ENCODE measurements around the gene RPL6.
A peak's percentile ranks its signal among the peaks of the same experiment; 100 is the strongest.
"Not testable (repeated sequence)": the region's sequence is repeated elsewhere in the genome, so short reads cannot be mapped to it uniquely, and the experiment has no call there.

Gene RPL6

DNA sequence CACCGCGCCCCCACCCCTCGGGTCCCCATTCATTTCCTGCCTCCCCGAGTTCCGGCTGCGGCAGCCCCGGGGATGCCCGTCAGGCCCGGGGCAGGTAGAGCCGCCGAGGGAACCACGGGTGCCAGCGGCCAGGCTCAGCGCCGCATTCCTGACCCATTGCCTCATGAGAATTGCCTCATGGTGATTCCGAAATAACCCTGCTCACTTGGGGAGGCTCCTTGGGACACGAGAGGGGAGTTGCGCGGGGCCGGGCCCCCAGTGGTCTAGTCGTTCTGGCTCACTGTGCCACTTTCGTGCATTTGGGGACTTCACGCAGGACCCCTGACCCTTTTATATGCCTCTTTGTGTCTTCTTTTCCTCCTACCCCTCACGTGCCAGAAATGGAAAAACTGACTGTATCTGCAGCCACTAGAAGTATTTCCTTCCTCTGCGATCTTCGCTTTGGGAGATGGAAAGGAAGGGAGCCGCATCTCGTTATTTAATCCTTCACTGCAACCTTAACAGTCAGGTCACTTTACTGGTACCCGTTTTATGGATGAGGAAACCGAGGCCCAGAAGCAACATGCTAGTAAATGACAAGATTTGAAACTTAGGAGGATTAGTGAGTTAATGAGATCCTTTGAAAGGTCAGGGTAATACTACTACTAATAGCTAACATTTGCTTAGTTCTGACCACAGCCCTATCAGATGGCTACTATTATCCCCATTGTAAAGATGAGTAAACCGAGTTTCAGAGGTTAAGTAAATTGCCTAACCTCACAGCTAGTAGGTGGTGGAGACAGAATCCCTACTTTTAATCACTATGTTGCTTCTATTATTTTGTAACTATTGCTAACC is 10.1 kb upstream of the RPL6 start:
- DNase-seq, result no peak

DNA sequence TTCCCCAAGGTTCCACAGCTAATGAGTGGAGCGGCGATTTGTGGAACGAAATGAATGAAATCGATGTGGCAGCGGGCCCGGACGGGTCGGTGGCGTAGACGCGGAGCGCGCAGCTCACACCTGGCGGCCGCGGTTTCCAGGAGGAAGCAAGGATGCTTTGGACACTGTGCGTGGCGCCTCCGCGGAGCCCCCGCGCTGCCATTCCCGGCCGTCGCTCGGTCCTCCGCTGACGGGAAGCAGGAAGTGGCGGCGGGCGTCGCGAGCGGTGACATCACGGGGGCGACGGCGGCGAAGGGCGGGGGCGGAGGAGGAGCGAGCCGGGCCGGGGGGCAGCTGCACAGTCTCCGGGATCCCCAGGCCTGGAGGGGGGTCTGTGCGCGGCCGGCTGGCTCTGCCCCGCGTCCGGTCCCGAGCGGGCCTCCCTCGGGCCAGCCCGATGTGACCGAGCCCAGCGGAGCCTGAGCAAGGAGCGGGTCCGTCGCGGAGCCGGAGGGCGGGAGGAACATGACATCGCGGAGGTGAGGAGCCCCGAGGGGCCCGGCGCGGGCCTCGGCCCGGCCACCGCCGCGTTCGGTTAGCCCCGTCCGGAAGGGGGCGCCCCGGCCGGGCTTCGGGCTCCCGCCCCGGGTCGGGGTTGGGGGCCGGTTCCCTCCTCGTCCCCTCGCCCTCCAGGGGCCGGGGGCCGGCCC is 9.3 kb upstream of the RPL6 start, which contains the start of gene PTPN11:
PTPN11 (plus strand) TSS at position 340 of the 689 bp plus-strand sequence; CDS start at position 505, 165 bp downstream.
- DNase-seq, result peak; percentile 91

DNA sequence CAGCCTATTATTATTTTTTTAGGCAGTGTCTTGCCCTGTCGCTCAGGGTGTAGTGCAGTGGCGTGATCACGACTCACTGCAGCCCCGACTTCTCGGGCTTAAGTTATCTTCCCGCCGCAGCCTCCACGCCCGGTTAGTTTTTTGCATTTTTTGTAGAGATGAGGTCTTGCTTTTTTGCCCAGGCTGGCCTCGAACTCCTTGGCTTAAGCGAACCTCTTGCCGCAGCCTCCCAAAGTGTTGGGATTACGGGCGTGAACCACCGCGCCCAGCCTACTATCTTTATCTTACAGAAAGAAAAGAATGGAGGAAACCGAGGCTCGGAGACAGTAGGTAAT is 8.8 kb upstream of the RPL6 start:
- no peak for DNase-seq

DNA sequence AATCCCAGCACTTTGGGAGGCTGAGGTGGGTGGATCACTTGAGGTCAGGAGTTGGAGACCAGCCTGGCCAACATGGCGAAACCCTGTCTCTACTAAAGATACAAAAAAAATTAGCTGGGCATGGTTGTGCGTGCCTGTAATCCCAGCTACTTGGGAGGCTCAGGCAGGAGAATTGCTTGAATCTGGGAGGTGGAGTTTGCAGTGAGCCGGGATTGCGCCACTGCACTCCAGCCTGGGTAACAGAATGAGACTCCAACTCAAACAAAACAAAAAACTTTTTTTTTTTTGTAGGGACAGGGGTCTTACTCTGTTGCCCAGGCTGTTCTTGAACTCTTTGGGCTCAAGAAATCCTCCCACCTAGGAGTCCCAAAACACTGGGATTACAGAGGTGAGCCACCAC is 6.1 kb upstream of the RPL6 start:
- not testable (repeated sequence) for DNase-seq

DNA sequence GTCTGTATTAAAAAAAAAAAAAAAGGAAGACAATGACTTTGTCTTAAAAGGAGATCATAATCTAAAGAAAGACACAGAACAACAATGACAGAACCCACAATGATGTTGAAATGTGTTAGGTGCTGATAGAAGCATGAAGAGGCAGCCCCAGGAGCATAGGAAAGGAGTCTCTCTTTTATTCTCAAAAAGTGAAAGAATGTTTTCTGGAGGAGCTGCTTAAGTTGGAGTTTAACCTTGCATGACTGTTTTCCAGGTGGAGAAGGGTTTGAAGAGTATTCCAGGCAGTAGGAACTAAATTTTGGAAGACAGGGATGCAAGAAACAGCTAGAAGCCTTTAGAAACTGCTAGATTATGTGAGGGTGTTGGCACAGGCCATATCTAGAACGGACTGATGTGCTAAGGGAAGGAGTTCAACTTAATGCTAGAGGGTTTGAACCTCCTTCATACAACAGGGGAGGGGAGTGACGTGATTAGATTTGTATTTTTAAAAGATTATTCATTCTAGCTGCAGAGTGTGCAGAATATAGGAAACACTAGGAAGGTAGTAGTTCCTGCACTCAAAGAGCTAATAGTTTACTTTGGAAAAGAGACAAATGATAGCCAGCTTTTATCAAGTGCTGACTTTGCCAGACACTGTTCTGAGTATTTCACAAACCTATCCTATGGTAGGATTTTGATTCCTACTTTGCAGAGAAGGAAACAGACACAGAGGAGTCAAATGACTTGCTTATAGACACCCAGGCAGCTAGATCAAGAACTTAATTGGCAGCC is 4.6 kb upstream of the RPL6 start:
- DNase-seq, result no peak

DNA sequence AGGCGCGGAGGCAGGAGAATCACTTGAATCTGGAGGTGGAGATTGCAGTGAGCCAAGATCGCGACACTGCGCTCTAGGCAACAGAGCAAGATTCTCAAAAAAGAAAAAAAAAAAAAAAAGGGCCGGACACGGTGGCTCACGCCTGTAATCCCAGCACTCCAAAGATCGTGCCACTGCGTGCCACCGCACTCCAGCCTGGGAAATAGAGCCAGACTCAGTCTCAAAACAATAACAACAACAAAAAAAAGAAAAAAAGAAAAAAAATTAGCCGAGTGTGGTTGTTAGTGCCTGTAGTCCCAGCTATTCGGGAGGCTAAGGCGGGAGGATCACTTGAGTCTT is 470 bp upstream of the RPL6 start:
- no peak for DNase-seq

DNA sequence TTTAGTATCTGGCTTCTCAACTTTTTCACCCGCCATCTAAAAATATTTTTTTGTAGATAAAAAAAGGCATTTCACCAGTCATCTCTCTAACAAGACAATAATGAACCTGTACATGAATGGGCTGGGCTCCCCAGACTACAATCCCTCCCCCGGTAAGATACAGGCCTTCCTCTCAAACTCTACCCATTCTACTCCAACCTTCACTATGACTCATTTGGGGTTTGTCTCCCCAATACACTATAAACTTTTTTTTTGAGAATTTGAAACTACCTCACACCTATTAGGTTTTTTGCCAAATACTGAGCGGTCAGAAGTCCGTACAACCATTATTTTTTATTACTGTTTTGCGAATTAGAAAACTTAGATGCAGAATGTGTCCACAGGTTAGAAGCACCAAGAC is 784 bp downstream of the RPL6 start:
- DNase-seq, result no peak

DNA sequence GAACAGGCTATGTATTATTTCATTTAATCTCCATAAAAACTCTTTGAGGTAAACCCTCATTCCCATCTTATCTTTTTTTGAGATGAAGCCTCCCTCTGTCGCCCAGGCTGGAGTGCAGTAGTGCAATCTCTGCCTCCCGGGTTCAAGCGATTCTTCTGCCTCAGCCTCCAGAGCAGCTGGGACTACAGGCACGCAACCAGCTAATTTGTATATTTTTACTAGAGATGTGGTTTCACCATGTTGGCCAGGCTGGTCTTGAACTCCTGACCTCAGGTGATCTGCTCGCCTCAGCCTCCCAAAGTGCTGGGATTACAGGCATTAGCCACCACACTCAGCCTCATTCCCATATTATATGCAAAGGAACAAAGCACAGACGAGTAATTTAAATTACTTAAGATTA is 1.7 kb downstream of the RPL6 start:
- not testable (repeated sequence) for DNase-seq

DNA sequence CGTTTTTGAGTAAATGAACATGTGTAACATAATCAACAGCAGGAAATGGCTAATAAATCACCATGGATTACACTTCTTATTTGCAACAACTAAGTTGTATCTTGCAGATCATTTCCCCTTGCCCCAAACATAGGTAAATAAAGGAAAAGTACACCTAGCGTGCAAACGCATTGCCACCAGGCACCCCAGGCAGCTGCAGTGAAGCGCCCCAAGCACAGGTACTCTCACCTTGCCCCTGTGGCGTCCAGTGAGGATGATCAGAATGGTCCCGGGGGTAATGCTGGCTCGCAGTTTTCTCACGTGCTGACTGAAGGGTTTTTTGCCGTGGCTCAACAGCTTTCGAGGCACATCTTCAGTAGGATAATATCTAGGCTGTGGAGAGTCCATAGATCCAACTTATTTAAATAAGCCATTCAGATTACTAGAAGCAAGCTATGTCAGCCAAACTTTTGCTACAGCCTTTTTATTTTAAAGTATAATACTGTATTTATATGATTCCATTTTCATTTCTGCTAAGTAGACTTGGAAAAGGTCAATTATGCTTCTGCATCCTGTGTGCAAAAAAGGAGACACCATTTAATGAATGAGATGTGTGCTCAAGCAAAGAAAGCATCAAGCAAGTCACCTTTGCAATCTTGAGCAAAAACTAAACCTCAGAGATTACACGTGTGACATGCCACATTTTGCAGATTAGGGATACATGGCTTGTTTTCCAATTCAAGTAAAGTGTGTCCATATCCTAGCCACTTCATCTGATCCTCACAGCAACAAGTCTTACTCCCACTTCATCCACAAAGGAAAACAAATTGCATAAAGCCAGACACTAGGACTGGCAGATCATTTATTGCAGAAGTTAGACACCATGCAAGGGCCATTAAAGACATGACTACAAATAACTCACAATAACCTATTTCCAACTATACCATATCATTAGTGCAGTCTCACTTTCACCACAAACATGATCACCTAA is 2.6 kb downstream of the RPL6 start:
- DNase-seq, result no peak

DNA sequence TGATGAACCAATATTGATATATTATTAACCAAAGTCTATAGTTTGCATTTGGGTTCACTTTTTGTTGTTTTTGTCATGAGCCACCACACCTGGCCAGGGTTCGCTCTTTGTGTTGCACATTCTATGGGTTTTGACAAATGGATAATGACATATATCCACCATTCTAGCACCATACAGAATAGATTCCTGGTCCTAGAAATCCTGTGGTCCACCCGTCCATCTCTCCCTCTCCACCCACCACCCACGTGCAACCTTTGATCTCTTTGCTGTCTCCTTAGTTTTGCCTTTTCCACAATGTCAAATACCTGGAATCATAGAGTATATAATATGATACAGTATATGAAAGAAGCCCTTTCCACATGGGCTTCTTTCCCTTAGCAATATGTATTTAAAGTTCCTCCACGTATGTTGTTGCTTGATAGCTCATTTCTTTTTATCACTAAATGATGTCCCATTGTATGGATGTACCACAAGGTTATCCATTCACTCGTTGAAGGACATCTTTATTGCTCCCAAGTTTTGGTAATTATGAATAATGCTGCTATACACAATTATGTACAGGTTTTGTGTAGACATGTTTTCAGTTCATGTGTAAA is 7.4 kb downstream of the RPL6 start:
- no peak for DNase-seq

DNA sequence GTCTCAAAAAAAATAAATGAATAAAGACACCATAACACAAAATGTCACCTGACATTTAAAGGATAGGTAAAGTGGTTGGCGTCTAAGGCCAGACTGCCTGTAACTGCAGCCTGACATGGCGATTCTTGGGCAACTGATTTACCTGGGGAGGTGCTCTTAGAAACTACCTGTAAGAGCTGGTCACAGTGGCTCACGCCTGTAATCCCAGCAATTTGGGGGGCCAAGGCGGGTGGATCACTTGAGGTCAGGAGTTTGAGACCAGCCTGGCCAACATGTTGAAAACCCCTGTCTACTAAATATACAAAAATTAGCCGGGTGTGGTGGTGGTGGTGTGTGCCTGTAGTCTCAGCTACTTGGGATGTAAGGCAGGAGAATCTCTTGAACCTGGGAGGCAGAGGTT is 8.4 kb downstream of the RPL6 start:
- DNase-seq, result no peak

DNA sequence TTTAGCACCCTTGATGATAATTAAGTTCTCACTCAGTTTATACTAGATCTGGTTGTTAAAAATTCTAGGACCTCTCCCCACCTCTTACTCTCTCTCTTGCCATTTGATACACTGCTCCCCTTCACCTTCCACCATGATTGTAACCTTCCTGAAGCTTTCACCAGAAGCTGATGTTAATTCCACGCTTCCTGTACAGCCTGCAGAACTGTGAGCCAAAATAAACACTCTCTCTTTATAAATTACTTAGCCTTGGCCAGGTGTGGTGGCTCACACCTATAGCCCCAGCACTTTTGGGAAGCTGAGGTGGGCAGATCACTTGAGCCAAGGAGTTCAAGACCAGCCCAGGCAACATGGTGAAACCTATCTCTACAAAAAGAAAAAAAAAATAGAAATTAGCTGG is 16.1 kb downstream of the RPL6 start:
- DNase-seq, result no peak

DNA sequence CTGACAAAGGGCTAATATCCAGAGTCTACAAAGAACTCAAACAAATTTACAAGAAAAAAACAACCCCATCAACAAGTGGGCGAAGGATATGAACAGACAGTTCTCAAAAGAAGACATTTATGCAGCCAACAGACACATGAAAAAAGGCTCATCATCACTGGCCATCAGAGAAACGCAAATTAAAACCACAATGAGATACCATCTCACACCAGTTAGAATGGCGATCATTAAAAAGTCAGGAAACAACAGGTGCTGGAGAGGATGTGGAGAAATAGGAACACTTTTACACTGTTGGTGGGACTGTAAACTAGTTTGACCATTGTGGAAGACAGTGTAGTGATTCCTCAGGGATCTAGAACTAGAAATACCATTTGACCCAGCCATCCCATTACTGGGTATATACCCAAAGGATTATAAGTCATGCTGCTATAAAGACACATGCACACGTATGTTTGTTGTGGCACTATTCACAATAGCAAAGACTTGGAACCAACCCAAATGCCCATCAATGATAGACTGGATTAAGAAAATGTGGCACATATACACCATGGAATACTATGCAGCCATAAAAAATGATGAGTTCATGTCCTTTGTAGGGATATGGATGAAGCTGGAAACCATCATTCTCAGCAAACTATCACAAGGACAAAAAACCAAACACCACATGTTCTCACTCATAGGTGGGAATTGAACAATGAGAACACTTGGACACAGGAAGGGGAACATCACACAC is 19.3 kb downstream of the RPL6 start:
- not testable (repeated sequence) for DNase-seq

DNA sequence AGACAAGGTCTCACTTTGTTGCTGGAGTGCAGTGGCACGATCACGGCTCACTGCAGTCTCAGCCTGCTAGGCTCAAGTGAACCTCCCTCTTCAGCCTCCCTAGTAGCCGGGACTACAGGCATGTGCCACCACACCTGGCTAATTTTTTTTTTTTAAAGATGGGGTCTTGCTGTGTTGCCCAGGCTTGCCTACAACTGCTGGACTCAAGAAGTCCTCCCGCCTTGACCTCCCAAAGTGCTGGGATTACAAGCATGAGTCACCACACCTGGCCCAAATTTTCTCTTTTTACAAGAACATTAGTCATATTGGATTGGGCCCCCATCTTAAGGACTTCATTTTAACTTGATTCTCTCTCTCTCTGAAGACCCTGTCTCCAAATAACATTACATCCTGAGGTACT is 20.2 kb downstream of the RPL6 start:
- DNase-seq, result no peak

DNA sequence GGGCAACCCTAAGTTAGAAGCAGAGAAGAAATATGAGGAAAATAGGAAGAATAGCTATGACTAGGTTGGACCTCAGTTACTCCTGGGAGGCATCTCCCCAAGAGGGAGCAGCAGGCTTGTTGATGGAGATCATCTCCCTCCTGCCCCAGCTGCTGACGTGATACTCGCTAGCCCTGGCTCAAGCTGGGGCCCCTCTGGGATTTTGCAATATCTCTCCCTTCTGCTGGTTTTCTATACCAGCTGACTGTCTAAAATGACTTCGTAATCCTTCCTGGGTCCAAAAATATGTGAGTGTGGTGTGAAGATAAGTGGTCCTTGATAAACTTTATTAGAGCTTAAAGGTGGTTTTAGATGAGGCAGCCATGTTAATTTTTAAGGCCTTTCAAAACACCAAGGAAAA is 22.7 kb downstream of the RPL6 start:
- DNase-seq, result no peak

DNA sequence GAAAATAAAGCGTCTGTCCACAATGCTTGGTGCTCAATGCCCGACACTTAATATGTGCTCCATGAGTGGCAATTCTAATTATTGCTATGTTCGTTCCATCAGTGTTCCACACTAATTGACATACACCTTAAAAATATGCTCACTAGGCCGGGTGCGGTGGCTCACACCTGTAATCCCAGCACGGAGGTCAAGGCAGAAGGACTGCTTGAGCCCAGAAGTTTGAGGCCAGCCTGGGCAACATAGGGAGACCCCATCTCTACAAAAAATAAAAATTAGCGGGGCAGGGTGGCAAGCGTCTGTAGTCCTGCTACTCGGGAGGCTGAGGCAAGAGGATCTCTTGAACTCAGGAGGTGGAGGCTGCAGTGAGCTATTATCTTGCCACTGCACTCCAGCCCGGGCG is 26.5 kb downstream of the RPL6 start:
- no peak for DNase-seq

DNA sequence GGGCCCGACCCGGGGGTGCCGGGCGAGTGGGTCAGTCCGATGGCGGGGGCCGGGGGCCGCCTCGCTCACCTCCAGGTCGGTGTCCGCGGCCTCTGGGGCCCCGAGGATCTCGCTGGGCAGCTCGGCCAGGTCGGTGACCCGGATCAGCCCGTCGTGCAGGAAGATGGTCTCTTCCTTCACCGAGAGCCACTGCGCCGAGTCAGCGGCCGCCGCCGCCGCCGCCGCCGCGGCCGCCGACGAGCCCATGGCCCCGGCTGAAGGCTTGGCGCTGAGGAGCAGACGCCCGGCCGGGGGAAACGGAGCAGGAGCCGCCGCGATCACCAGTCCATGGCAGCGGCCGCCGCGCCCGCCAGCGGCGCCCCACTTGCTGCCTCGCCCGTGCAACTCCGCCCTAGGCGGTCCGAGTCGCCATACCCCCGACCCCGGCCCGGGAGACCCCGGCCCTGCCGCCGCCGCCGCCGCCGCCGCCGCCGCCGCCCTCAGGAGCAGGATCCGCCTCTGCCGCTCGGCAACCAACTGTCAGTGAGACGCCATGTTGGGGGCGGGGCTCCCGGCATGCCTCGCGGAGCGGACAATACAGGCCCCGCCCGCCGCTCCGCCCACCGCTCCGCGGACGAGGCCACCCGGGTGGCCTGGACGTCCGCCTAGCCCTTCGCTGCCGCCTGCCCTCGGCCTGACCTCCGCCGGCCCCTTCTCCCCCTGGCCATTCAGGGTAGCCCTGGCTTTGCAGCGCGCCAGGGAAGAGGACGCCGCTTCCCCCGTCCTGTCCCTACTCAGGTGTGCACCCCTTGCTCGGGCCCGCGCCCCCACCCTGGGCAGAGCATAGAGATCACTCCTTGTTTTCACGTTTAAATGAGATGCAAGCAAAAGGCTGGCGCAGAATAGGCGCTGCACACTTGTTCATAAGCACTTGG is 27.3 kb downstream of the RPL6 start, which contains the start of gene HECTD4:
HECTD4 (minus strand) TSS at position 549 of the 914 bp plus-strand sequence; CDS start at position 246, 303 bp downstream.
- DNase-seq, result peak; percentile 95

DNA sequence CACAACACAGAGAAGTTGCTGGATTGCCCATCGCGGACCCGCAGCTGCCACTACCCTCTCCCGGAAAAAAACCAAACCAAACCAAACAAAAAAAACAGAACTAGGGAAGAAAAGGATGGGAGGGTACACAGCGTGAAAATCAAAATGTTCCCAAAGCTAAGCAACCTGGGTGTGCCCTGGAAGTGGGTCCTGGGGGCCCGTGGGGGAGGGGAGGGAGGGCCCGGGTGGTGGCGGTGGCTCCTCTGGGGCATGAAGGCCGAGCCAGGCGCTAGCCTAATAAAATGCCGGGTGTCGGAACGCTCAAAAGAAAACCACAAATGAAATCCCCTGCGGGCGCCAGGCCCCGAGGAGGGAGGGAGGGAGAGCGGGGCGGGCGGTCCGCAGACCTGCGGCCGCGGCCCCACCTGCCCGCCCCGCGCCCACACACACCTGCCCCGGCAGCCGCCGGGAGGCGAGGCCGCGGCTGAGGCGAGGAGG is 28.0 kb downstream of the RPL6 start:
- peak; percentile 7 for DNase-seq

DNA sequence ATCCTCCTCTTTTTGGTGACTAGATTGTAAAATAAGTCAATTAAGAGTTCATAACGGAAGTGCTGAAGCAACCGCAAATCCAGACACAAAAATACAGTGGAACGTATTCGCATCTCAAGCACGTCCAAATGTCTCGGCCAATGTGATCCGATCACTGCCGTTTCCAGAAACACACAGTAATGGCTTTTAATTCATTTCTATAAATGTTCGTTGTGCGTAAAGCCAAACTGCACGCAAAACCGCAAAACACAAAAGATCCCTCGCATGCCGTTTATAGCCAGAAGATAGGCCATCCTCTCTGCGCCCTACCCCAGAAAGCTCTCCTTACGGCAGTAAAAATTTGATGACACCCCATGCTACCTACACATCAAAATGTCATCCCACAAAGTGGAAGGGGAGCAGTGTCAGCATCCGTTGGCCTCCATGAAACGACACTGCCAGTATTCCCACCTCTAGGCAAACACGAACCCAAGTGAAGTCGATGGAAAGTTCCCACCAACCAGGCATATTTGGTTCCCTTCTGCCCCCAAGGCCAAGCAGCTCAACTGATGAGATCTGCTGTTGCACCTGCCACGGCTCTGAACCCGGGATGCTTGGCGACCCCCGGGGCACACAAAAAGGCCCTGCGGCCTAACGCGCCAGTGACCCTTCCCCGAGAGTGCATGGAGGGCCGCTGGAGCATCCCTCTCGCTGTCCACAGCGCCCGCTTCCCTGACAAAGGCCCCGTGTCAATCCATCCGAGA is 28.6 kb downstream of the RPL6 start:
- DNase-seq, result no peak

All from midbrain (tissue), 1 donor.